ENCODE data around the gene PCDHB7.
"Not testable (repeated sequence)": the region's sequence is repeated elsewhere in the genome, so short reads cannot be mapped to it uniquely, and the experiment has no call there.

DNA sequence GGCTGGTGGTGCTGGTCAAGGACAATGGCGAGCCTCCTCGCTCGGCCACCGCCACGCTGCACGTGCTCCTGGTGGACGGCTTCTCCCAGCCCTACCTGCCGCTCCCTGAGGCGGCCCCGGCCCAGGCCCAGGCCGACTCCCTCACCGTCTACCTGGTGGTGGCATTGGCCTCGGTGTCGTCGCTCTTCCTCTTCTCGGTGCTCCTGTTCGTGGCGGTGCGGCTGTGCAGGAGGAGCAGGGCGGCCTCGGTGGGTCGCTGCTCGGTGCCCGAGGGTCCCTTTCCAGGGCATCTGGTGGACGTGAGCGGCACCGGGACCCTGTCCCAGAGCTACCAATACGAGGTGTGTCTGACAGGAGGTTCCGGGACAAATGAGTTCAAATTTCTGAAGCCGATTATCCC lies 53.0 kb downstream of the PCDHB7 start:
- TF ChIP-seq, protein P1, sequence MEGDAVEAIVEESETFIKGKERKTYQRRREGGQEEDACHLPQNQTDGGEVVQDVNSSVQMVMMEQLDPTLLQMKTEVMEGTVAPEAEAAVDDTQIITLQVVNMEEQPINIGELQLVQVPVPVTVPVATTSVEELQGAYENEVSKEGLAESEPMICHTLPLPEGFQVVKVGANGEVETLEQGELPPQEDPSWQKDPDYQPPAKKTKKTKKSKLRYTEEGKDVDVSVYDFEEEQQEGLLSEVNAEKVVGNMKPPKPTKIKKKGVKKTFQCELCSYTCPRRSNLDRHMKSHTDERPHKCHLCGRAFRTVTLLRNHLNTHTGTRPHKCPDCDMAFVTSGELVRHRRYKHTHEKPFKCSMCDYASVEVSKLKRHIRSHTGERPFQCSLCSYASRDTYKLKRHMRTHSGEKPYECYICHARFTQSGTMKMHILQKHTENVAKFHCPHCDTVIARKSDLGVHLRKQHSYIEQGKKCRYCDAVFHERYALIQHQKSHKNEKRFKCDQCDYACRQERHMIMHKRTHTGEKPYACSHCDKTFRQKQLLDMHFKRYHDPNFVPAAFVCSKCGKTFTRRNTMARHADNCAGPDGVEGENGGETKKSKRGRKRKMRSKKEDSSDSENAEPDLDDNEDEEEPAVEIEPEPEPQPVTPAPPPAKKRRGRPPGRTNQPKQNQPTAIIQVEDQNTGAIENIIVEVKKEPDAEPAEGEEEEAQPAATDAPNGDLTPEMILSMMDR (IDR thresholded peaks at IDR 0.05; ENCODE audit: insufficient read depth, low read length, poor library complexity, severe bottlenecking), result not testable (repeated sequence)
- not testable (repeated sequence) for TF ChIP-seq EZH2phosphoT487 (conservative IDR thresholded peaks at IDR 0.05; ENCODE audit: low read length)
